LHCN-M2 (cell line): ENCODE measurements around the gene PLCG1. TPM values are rescaled to one million over a fixed set of nuclear protein-coding genes. Genes with fewer than 3 reads are reported as not detected.
"Not testable (repeated sequence)": the region's sequence is repeated elsewhere in the genome, so short reads cannot be mapped to it uniquely, and the experiment has no call there.

ENCODE experiments used
- DNase-seq: peaks from one replicate; pipeline ENCODE4 v3.0.0-alpha.2; 2012; ENCODE audit warnings: low read depth
- total RNA-seq: library from RNA; depleted of rRNA; stranded (reverse); fragments of >200 nt; gene quantifications from 2 replicates; pipeline ENCODE4 v1.2.3, GENCODE V29; 2014

The PLCG1 gene
- total RNA-seq, 1 experiment from 2014 or later, result 81.2 TPM

DNA sequence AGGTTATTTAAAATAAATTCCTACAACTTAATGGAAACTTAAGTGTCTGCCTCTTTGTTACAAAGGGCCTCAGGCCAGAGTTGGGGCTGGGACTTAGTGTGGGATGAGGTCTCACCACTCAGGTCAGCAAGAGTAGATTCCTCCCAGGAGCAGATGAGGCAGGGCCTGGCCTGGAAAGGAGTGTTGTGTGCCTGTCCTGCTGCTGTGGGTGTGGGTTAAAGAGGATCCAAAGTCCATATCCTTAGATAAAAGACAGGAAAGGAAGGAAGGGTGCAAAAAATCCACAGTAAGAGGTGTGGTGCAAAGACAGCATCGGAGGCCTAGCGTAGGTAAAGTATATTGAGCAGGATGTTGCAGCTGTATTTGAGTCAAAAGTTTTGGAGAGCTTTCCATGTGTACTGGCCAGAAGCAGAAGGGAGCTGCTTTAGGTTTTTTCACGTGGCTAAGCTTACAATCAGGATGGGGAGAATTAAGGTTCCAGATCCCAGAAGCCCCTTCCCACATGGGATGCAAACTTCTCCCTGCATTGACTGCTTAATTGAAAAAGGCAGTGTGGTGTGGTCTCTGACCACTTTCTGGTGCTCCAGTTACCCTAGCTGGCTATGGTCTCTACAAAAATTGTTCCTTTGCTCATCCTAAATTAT, 12.8 kb upstream of the PLCG1 start:
- no peak for DNase-seq

DNA sequence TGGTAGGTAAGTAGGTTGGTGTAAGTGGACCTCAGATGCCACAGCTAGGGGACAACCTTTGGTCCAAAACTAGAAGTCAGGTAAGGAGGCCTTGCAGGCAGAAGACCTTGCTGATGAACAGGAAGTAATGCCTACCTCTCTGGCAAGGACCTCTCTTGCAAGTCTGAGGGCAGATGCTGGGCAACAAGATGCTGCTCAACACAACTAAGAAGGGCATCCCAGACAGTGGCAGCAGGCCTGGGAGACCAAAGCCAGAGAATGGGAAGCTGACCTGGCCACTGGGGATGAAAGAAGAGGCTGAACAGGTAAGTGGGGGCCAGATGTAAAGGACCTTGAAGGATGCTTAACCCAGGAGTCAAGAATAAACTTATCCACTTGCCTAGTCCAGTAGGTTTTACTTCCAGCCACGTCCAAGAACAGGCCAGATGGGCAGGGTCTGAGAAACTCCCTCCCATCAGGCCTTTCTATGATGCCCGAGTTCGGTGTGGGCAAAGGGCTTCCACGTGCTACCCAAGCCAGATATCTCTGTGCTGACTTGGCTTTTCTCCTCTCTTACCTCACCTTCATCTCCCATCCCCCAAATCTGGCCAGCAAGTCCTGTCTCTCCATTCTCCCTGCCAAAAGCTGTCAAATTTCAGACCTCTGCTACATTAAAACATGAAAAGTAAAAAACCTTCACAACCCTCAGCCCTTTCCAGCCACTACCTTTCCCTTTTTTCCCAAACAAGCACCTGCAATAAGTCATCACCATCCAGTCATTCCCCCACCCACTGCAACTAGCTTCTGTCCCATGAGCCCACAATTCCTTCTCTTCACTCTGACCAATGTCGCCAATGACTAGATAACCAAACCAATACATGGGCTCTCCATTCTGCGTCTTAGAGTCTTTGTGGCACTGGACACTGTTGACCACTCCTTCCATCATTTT, 11.5 kb upstream of the PLCG1 start:
- DNase-seq, result no peak

DNA sequence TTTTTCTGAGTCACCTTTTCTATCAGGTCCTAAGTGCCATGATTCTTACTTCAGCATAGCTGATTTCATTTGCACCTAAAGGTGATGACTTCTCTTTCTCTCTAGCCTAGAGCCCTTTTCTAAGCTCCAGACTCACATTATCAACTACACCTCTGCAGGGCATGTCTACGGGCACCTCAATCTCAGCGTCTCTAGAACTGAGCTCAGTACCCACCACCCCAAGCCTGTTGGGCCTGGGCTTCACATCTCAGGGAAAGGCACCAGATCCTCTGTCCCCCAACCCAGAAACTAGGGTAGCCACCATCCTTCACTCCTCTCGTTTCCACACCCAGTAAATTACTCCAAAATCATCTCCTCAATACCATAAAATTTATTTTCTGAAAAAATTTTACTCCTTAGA, 10.6 kb upstream of the PLCG1 start:
- no peak for DNase-seq

DNA sequence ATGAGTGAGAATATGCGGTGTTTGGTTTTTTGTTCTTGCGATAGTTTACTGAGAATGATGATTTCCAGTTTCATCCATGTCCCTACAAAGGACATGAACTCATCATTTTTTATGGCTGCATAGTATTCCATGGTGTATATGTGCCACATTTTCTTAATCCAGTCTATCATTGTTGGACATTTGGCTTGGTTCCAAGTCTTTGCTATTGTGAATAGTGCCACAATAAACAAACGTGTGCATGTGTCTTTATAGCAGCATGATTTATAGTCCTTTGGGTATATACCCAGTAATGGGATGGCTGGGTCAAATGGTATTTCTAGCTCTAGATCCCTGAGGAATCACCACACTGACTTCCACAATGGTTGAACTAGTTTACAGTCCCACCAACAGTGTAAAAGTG, 9.0 kb upstream of the PLCG1 start:
- DNase-seq, result not testable (repeated sequence)

DNA sequence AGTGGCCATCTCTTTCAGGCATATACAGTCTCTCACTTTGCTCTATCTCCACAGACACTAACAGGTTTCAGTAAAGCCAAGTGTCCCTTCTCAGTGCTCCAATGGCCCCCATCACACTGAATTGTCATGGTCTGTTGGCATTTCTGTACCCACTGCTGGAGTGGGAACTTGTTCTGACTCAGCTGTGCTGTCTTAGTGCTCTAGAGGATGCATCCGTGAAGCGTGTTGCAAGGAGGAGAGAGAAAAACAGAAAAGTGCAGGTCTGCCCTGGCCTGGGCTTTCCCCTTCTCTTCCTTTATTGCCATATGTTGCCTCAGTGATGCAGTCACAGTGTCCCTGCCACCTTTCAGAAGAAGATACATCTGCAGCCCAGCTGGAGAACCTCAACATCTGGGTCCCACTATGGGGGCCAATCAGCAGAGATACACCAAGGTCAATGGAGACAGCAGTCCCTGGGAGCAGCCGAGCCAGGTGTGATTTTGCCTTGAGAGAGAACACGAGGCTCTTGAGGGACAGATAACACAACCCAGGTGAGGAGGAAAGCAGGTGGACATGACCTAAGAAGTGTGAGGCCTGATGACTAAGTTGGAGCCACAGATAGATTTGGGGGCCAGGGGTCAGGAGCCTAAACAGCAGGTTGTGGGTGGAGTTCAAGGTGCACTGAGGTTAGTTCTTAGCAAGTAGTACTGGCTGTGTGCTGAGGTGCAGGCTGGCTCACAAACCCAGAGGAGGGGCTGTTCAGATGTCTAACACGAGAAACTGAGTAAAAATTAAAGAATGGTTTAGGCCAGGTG, 5.6 kb upstream of the PLCG1 start:
- DNase-seq, result no peak

DNA sequence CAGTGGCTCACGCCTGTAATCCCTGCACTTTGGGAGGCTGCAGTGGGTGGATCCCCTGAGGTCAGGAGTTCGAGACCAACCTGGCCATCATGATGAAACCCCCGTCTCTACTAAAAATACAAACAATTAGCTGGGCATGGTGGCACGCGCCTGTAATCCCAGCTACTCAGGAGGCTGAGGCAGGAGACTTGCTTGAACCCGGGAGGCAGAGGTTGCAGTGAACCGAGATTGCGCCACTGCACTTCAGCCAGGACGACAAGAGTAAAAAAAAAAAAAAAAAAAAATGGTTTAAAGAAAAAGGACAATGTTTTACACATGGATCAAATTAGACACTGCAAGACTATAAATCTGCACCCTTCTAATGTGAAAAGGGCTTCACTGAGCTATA, 5.0 kb upstream of the PLCG1 start:
- DNase-seq, result not testable (repeated sequence)

DNA sequence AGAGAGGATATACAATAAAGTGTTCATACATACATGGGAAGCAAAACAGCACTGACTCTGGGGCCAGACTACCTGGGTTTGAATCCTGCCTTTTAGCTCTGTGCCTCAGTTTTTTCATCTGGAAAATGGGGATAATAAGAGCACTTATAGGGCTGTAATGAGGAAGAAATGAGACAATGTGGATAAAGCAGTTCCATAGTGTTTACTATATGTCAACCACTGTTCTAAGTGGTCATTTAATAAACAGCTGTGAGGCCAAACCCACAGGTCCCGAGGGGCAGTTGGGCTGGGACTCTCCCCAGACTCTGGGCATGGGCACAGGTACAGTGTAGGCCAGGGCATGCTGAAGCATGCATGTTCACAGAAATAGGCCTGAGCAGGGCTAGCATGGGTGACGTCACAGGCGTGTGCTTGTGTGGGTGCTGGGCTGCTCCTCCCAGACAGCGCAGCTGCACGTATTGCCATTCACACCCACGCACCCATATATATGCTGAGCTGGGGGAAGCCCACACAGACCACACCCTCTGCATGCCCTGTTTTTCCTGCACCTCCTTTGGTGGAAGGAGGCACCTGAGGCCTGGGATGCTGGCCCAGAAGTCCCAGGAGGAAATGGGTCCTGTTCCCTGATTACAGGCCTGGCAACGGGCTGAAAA, 3.5 kb upstream of the PLCG1 start:
- no peak for DNase-seq

DNA sequence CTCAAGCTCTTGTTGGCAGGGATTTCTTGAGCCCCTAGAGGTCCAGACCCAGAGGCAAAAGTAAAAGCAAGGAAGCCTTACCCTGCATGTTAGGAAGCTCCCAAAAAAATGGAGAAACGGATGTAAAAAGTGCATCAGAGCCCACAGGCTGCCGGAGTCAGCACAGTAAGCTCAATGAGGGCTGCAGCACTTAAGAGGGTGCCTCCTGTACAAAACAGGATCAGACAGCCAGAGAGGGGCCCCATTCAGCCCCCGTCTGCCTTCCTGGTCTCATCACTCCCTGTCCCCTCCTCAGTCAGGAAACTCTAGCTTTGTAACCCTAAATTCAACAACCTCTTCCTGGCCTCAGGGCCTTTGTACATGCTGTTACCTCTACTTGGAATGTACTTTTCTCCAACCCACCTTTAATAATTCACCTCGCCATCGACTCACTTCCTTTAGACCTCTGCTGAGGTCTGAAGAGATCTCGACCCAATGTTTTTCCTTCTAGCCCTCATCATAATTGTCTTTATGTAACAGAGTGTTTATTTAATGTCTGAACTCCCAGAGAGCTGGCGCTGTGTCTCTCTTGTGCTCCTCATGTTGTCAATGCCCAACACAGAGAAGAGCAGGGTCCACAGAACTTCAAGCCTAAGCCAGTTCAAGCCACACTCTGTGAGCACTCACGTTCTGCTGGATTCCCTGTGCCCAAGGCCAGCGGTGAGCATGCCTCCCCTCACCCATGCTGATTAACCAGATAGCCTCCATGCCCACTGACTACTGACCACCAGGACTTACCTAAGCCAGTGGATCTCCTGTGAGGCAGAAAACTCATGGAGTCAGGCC, 2.8 kb upstream of the PLCG1 start:
- DNase-seq, result no peak

DNA sequence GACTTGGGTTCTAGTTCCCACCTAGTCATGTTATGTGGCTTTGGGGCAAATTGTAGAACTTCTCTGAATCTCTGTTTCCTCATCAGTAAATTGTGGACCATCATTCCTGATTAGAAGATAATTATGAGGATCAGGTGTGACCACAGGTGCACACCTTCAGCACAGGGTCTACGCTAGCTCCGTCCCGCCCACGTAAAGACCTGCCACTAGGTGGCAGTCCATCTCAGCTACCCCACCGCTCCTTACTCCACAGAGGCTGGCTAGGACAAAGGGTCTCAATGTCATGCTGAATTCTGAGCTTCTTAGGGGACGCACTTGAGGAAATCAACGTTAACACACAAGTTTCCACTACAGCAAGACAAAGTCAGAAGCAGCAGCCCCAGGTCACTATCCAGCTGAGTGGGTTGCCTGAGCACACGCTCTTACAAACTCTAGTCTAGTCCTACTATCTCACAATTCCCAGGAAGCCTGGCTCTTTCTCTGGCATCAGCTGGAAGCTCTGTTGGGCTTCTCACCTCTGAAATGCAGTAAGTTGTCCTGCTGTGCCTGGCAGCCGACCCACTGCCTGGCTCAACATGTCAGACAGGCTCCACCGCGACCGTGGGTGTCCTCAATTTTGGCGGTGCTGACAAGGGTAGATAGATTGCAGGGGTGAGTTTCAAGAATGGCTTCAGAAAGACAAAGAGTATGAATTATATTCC, 2.0 kb upstream of the PLCG1 start:
- no peak for DNase-seq

DNA sequence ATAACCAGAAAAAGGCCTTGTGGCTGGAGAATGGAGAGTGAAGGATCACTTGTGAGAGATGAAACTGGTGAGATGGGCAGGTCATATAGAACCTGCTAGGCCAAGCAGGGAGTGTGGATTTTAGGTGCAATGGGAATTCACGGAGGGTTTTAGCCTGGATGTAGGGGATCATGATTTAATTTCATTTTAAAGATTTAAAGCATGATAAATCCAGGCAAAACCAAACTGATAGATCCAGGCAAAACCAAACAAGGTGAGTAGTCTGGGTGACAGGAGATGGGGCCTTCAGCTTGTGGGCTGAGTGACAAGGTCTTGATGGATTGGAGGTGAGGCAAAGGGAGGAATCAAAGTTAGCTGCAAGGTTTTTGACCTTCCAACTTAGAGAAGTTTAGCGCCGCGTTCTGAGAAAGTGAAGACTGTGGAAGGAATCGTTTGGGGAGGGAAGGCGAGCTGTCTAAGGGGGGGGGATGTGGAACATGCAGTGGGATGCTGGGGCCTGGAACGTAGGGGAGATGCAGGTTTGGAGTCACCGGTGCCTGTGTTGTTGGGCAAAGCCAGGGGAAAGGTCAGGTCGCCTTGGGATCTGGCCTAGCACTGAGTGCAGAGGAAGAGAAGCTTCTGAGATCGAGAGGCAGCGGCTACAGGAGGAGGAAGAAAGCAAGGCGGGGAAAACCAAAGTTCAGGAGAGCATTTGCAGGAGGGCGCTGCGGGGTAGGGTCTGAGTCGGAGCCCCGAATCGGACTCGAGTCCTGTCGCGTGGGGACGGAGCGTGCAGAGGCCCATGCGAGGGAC, 1.3 kb upstream of the PLCG1 start:
- no peak for DNase-seq

DNA sequence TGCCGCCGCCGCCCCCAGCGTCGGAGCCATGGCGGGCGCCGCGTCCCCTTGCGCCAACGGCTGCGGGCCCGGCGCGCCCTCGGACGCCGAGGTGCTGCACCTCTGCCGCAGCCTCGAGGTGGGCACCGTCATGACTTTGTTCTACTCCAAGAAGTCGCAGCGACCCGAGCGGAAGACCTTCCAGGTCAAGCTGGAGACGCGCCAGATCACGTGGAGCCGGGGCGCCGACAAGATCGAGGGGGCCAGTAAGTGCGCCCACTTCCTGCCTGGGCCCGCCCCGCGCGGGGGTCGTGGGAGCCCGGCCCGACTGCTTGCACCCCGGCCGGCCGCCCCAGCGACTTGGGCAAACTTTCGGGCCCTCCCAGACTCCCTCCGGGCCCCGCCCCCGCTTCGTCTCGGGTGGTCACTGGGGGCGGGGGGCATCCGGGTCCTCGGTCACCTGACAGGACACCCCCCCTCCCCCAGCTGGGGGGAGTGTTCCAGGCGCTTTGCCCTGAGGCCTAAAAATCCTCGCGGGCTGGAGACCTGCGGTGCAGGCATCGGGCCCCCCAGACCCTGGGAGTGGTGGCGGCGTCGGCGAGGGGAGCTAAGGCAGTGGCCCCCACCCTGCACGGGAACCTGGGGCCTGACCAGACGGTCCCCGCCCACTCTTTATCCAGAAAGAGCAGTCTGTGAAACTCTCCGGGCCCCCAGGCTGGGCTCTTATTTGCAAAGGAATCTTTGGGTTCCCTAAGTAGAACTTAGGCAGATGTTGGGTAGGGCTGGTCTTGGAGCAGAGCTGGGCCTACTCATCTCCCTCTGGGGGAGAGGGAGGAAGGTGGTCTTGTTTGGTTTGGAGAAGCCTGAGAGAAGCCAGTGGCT, 501 bp downstream of the PLCG1 start:
- peak; percentile 75 for DNase-seq

DNA sequence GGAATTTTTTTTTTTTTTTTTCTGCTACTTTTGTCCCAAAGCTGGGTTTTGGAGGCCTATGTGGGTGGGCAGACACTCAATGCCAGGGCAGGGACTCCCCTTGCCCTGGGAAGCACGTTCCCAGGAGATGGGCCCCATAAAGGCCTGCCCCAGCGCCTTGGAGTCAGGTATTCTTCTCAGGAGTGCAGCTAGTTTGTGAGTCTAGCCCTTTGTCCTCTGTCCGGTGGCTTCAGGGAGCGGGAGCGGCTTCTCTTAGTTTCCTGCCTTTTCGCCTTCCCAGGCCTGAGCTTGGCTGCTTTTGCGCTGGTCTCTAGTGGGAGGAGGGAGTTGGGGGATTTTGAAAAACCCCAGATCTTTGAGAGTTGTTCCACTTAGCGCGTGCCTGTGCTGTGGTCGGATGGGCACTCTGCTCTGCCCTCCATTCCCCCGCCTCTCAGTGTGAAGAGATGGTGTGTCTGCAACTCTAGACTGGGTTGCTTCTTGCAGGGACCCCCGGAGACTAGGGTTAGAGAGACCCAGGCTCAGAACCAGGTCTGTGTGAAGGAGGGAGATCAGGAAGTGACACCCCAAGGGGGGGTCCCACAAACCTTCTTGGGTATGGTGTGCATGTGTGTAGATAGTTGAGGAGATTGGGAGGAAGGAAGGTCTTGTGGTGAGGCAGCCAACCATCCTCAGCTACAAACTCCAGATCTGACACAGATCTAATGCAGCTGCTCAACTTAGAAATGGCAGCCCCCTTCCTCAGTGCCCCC, 1.3 kb downstream of the PLCG1 start:
- DNase-seq, result no peak

DNA sequence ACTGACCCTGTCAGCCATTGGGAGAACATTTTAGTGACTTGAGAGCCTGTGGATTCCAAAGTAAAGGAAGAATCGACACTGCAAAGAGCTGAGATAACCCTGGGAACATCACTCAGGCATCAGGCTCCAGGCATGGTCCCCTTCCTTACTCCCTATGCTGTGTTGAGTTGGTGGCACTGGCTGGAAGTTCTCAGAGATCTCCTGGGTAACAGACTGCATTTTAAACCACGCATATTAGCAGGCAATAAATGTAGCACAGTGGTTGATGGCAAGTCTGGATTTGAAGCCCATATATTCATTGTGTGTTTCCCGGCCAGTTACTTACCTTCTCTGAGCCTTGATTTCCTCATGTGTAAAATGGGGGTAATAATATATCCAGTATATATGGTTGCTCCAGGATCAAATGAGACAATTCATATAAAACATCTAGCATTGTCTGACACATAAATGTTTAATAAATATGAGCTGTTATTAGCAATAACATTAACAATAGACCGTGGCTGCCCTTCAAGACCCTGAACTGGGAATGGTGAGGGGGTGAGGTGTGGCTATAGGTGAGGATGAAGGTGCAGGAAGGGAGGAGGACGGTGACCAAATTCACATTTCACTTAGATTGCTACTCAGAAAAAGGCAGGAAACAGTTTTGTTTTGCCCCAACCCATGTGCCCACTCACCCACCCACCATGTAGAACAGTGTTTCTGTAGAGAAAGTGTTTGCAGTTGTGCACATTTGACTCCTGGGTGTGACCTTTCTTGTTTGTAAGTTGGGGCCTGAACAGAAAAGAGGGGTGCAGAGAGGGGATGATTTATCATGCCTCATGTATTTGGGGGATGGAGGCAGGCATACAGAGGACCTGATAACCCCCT, 2.1 kb downstream of the PLCG1 start:
- DNase-seq, result no peak

DNA sequence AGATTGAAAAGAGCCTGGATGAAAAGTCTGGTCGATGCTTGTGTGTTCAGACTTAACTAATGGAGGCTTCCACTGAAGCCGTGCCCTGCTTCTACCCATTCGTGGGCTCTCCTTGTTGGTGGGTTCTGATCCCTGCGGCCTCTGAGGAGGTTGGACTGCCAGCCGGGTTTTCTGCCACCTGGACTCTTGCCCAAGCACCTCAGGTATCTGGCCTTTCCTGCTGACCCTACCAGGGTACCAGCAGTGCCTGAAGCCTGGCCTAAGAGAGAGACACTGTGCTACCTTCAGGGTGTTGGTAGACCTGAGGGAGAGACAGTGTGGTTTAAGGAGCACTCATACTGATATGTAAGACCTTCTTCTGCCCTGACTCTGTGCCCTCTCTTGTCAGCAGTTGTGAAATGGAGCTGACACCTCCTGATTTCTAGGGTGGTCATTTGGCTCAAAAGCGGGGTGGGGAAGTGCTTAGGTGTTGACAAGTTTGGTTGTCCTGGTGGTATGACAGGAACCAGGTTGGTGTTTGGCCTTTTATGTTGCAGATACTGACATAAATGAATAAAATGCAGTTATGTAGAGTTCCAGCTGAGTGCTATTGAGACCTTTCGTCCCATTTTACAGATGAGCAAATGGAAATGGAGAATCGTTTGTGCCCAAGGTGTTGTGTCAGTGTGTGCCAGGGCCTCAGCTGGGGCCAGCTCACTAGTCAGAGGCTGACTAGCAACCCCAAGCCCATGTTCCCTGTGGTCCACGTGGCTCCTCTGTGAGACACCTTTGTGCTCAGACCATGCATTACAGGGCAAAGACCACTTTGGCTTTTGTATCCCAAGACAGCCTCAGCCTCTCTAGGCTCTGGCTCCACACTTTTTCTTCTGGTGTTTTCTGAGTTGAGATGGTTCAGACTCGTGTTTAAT, 3.1 kb downstream of the PLCG1 start:
- DNase-seq, result no peak

DNA sequence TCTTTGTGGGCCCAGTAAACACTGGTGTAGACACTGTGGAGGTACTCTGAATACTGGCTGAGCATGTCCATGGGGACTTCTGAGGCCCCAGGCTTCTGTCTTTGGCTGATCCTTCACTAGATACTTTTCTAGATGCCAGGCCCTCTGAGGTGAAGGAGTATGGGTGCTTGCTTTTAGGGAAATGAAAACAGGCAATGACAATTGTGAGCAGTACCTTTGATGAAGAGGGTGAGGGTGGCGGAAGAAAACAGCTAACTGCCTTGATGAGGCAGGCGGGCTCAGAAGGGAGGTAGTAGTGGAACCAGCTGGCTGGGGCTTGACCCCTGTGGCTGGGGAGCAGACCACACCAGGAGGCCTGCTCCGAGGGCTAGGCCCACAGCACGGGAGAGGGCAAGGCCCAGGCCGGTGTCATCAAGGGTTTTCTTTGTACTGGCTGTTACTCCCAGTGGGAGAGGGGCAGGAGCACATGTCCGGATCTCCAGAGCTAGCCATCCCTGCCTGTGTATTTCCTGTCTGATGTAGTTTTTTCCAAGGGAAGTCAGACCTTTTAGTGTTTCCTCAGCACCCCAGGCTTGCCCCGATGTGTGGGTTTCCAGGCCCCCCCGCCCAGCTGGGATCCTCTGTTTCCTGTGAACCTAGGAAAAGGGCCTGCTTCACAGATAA, 3.9 kb downstream of the PLCG1 start:
- peak; percentile 92 for DNase-seq
